HCT116 (cell line): Measurements from ENCODE around the gene TAF5L. TPM values are rescaled to one million over a fixed set of nuclear protein-coding genes. Genes with fewer than 3 reads are reported as not detected.

ENCODE experiments used
- ATAC-seq: fragments of 200-7000 bp; cut with Tn5 transposase; 2 replicates; pipeline ENCODE4 v1.9.1; 2020; ENCODE audit warnings: mild to moderate bottlenecking, moderate library complexity
- BruUV-seq: library from RNA; stranded (reverse); fragments of 400-500 nt; replicated peaks from 2 replicates; lab custom pipeline; 2021; lab: Mats Ljungman, UMichigan
- CTCF ChIA-PET: fragments of 300-600 bp; sonication (Branson Sonifier 250); formaldehyde crosslinking; loops from one replicate; lab custom pipeline; 2021; ENCODE audit warnings: antibody characterized with exemption; lab: Charles Lee
- POLR2A ChIA-PET: fragments of 300-600, 350-600 bp; sonication (Branson Sonifier 250); formaldehyde crosslinking; loops from one replicate; lab custom pipeline; 2021; ENCODE audit warnings: antibody characterized with exemption; lab: Charles Lee
- RAD21 ChIA-PET, 2 experiments: fragments of 300-600 bp; sonication (Branson Sonifier 250); formaldehyde crosslinking; loops; one replicate each; lab custom pipeline; 2023; ENCODE audit warnings: low total read pairs in 2 of 2; ENCODE audit not compliant: uncharacterized antibody in 2 of 2, unreplicated experiment in 2 of 2, low non-redundant PET in 1 of 2; lab: Charles Lee
- DNase-seq: peaks from one replicate; pipeline ENCODE4 v3.0.0-alpha.2; 2010; ENCODE audit warnings: low read depth, low spot score
- H2AFZ ChIP-seq: fragments of 200-600 bp; shearing (Covaris generic), sonication (generic); 2 replicates; pipeline ENCODE4 v1.6.1; 2017; ENCODE audit warnings: low read depth, mixed run types, mixed read lengths, antibody characterized with exemption, low read length; ENCODE audit not compliant: poor library complexity, severe bottlenecking
- H3K27ac ChIP-seq: 2 replicates; pipeline ENCODE4 v1.5.1; 2012; ENCODE audit warnings: low read depth, low read length
- H3K27me3 ChIP-seq: fragments of 200-600 bp; sonication (generic); 2 replicates; pipeline ENCODE4 v1.6.1; 2016; ENCODE audit warnings: mixed run types, low read length, mixed read lengths; ENCODE audit not compliant: insufficient read depth
- H3K36me3 ChIP-seq, 2 experiments: fragments of 200-500 bp in 1 of 2; fragments of 200-600 bp in 1 of 2; sonication (Bioruptor generic) in 1 of 2; sonication (generic) in 1 of 2; 2 replicates each; pipeline versions ENCODE4 v1.5.1 to v1.6.1; 2014 to 2016; ENCODE audit warnings: low read length in 2 of 2, inconsistent platforms in 1 of 2, mixed read lengths in 1 of 2, mixed run types in 1 of 2; ENCODE audit not compliant: insufficient read depth in 2 of 2, control insufficient read depth in 1 of 2
- H3K4me1 ChIP-seq, 2 experiments: fragments of 200-600 bp in 1 of 2; sonication (generic) in 1 of 2; 2 replicates each; pipeline versions ENCODE4 v1.5.1 to v1.6.1; 2012 to 2017; ENCODE audit warnings: low read length in 2 of 2, inconsistent platforms in 1 of 2, mild to moderate bottlenecking in 1 of 2, mixed read lengths in 1 of 2, mixed run types in 1 of 2, moderate library complexity in 1 of 2; ENCODE audit not compliant: insufficient read depth in 2 of 2, control insufficient read depth in 1 of 2
- H3K4me2 ChIP-seq: fragments of 200-600 bp; sonication (generic); 2 replicates; pipeline ENCODE4 v1.6.1; 2017; ENCODE audit warnings: mixed run types, low read length, mixed read lengths
- H3K4me3 ChIP-seq, 2 experiments: fragments of 200-600 bp in 1 of 2; sonication (generic) in 1 of 2; replicated peaks in 1 of 2; 2 replicates each; pipeline ENCODE4 v1.5.1; 2011 to 2016; ENCODE audit warnings: low read length in 2 of 2, control low read depth in 1 of 2, low read depth in 1 of 2, mild to moderate bottlenecking in 1 of 2, mixed read lengths in 1 of 2, mixed run types in 1 of 2
- H3K79me2 ChIP-seq: fragments of 200-600 bp; sonication (generic); 2 replicates; pipeline ENCODE4 v1.6.1; 2017; ENCODE audit warnings: mild to moderate bottlenecking, mixed run types, low read length, moderate library complexity, mixed read lengths; ENCODE audit not compliant: insufficient read depth
- H3K9ac ChIP-seq: fragments of 200-600 bp; sonication (generic); 2 replicates; pipeline ENCODE4 v1.6.1; 2016; ENCODE audit warnings: low read length, mixed read lengths
- H3K9me2 ChIP-seq: fragments of 200-600 bp; sonication (generic), shearing (Covaris generic); 2 replicates; pipeline ENCODE4 v1.6.1; 2017; ENCODE audit warnings: mixed run types, mild to moderate bottlenecking, moderate library complexity; ENCODE audit not compliant: insufficient read depth
- H3K9me3 ChIP-seq, 2 experiments: fragments of 200-500 bp in 1 of 2; fragments of 200-600 bp in 1 of 2; sonication (Bioruptor generic) in 1 of 2; sonication (generic) in 1 of 2; 2 replicates each; pipeline ENCODE4 v1.6.1; 2014 to 2017; ENCODE audit warnings: low read length in 2 of 2, mixed read lengths in 2 of 2, inconsistent platforms in 1 of 2, low read depth in 1 of 2, mild to moderate bottlenecking in 1 of 2, mixed run types in 1 of 2, moderate library complexity in 1 of 2; ENCODE audit not compliant: control insufficient read depth in 1 of 2, insufficient read depth in 1 of 2
- H4K20me1 ChIP-seq: fragments of 200-600 bp; sonication (generic), shearing (Covaris generic); 2 replicates; pipeline ENCODE4 v1.6.1; 2017; ENCODE audit warnings: mixed run types, mild to moderate bottlenecking, moderate library complexity; ENCODE audit not compliant: insufficient read depth
- CBX3 ChIP-seq: IDR thresholded peaks from 2 replicates; pipeline ENCODE4 v1.6.1; 2012; ENCODE audit warnings: low read depth
- CEBPB ChIP-seq: IDR thresholded peaks from 2 replicates; pipeline ENCODE4 v1.6.1; 2012; ENCODE audit warnings: low read depth
- ELF1 ChIP-seq: IDR thresholded peaks from 2 replicates; pipeline ENCODE4 v1.6.1; 2012; ENCODE audit warnings: low read depth, borderline replicate concordance
- EZH2 ChIP-seq: fragments of 200-600 bp; sonication (generic); IDR thresholded peaks from 2 replicates; pipeline ENCODE4 v1.6.1; 2017; ENCODE audit warnings: antibody characterized with exemption, mixed run types
- EZH2phosphoT487 ChIP-seq: fragments of 200-600 bp; IDR thresholded peaks from 2 replicates; pipeline ENCODE4 v1.6.1; 2018; ENCODE audit warnings: antibody characterized with exemption, borderline replicate concordance
- FOSL1 ChIP-seq: IDR thresholded peaks from 2 replicates; pipeline ENCODE4 v1.6.1; 2012; ENCODE audit warnings: low read depth
- JUND ChIP-seq: IDR thresholded peaks from 2 replicates; pipeline ENCODE4 v1.6.1; 2012
- SIN3A ChIP-seq: IDR thresholded peaks from 2 replicates; pipeline ENCODE4 v1.6.1; 2012; ENCODE audit warnings: low read depth
- SRF ChIP-seq: IDR thresholded peaks from 2 replicates; pipeline ENCODE4 v1.6.1; 2012; ENCODE audit warnings: low read depth
- YY1 ChIP-seq: IDR thresholded peaks from 2 replicates; pipeline ENCODE4 v1.6.1; 2011; ENCODE audit warnings: low read length, low read depth, moderate library complexity, mild to moderate bottlenecking; ENCODE audit not compliant: insufficient replicate concordance; ENCODE audit errors: extremely low read depth
- intact Hi-C: fragments of 100-400 bp; cut with micrococcal nuclease; formaldehyde crosslinking; loops from 2 replicates; pipeline ENCODE4 v1.10.0; 2022
- total RNA-seq: library from RNA; stranded (reverse); gene quantifications from one replicate; pipeline ENCODE4 v1.2.1, GENCODE V29; 2021; ENCODE audit not compliant: unreplicated experiment
- TF ChIP-seq, protein P1 (sequence below): IDR thresholded peaks from 2 replicates; pipeline ENCODE4 v1.6.1; 2012
- TF ChIP-seq, protein P2 (sequence below), 3 experiments: fragments of 200-600 bp in 1 of 3; sonication (generic) in 1 of 3; IDR thresholded peaks in 2 of 3; conservative IDR thresholded peaks in 1 of 3; 2 replicates each; pipeline ENCODE4 v1.5.1; 2012 to 2017; ENCODE audit warnings: low read depth in 2 of 3, low read length in 2 of 3, antibody characterized with exemption in 1 of 3, borderline replicate concordance in 1 of 3, control low read depth in 1 of 3, mild to moderate bottlenecking in 1 of 3, mixed read lengths in 1 of 3, mixed run types in 1 of 3, moderate library complexity in 1 of 3; ENCODE audit not compliant: insufficient read depth in 1 of 3
- TF ChIP-seq, protein P3 (sequence below): IDR thresholded peaks from 2 replicates; pipeline ENCODE4 v1.6.1; 2012; ENCODE audit warnings: low read depth
- TF ChIP-seq, protein P4 (sequence below): IDR thresholded peaks from 2 replicates; pipeline ENCODE4 v1.6.1; 2011; ENCODE audit warnings: mild to moderate bottlenecking, low read length, moderate library complexity; ENCODE audit not compliant: insufficient replicate concordance; ENCODE audit errors: extremely low read depth

Gene TAF5L
- total RNA-seq, 1 experiment from 2014 or later, result 22.4 TPM

DNA sequence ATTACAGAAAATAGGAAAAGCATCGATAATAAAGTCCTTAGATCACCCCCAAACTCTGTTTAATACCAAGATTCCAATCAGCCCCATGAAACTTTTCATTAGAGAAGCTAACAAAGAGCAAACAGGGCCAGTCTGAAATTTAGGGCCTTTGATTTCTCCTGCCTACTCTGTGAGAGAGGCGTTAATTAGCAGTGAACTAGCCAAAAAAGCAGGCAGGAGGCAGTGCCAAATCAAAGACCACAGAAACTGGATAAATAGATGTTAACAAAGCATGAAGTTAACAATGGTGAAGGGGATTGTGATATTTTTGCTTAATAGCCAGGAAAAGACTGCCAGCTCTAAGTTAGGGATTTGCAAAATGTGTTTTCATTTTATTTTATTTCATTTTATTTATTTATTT, 11.2 kb downstream of the TAF5L start:
- no peaks in the 10 kb centered on the region for H3K9me2 ChIP-seq
- no peak overlapping the region for H2AFZ ChIP-seq
- DNase-seq, result no peak
- ChIA-PET POLR2A (no interaction called here), RAD21 (no interaction called here), CTCF (no interaction called here)
- H3K9ac ChIP-seq, result no peak overlapping the region
- no peak overlapping the region for H3K27ac ChIP-seq
- no peaks in the 10 kb centered on the region for H3K9me3 ChIP-seq
- no peak for ATAC-seq
- intact Hi-C loops, result no loop called here
- TF ChIP-seq SRF (no peak), JUND (no peak), CEBPB (no peak), SIN3A (no peak), EZH2 (no peak)
- TF ChIP-seq, protein P1, sequence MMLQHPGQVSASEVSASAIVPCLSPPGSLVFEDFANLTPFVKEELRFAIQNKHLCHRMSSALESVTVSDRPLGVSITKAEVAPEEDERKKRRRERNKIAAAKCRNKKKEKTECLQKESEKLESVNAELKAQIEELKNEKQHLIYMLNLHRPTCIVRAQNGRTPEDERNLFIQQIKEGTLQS, result no peak
- TF ChIP-seq, protein P2, sequence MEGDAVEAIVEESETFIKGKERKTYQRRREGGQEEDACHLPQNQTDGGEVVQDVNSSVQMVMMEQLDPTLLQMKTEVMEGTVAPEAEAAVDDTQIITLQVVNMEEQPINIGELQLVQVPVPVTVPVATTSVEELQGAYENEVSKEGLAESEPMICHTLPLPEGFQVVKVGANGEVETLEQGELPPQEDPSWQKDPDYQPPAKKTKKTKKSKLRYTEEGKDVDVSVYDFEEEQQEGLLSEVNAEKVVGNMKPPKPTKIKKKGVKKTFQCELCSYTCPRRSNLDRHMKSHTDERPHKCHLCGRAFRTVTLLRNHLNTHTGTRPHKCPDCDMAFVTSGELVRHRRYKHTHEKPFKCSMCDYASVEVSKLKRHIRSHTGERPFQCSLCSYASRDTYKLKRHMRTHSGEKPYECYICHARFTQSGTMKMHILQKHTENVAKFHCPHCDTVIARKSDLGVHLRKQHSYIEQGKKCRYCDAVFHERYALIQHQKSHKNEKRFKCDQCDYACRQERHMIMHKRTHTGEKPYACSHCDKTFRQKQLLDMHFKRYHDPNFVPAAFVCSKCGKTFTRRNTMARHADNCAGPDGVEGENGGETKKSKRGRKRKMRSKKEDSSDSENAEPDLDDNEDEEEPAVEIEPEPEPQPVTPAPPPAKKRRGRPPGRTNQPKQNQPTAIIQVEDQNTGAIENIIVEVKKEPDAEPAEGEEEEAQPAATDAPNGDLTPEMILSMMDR (IDR thresholded peaks at IDR 0.05 in 2 of 3, conservative IDR thresholded peaks at IDR 0.05 in 1 of 3; ENCODE audit: borderline replicate concordance in 1 of 3, insufficient read depth in 1 of 3, low read depth in 2 of 3, low read length in 2 of 3), result no peak
- peaks cover 17 to 25% of the 10 kb centered on the region in 2 experiments; a peak in 3 of 4 replicates for H3K36me3 ChIP-seq
- no peaks in the 10 kb centered on the region for H3K4me1 ChIP-seq
- H3K4me2 ChIP-seq, result no peak overlapping the region
- H3K79me2 ChIP-seq, result peaks cover 53% of the 10 kb centered on the region
- no peak overlapping the region for H3K4me3 ChIP-seq
- no peaks in the 10 kb centered on the region for H4K20me1 ChIP-seq
- BruUV-seq, result no TSS peak
- no peaks in the 10 kb centered on the region for H3K27me3 ChIP-seq

DNA sequence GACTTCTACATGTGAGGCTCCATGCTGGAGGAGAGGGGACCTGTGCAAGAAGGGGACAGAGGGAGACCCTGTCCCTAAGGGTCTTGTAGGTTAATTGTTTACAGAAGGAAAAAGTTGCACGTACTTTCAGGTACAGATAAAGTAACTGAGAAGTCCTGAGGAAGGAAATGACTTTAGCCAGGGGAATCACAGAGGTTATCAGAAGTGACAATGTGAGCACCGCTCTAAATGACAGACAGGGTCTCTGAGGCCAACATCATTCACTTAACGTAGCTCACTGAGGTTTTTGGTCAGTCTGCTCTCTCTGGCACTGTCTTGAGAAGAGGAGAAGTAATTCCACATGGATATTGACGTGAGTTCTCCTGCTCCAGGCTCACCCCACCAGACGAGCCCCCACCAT, 12.0 kb downstream of the TAF5L start:
- ChIA-PET CTCF (no interaction called here), POLR2A (no interaction called here), RAD21 (no interaction called here)
- H3K9me2 ChIP-seq, result no peaks in the 10 kb centered on the region
- intact Hi-C loops, result no loop called here
- no peak for ATAC-seq
- no TSS peak for BruUV-seq
- no peak overlapping the region for H3K9ac ChIP-seq
- H3K27ac ChIP-seq, result no peak overlapping the region
- H3K27me3 ChIP-seq, result no peaks in the 10 kb centered on the region
- H3K79me2 ChIP-seq, result peaks cover 45% of the 10 kb centered on the region
- H3K4me1 ChIP-seq, result no peaks in the 10 kb centered on the region
- no peak overlapping the region for H3K4me2 ChIP-seq
- no peaks in the 10 kb centered on the region for H4K20me1 ChIP-seq
- no peak overlapping the region for H3K4me3 ChIP-seq
- no peaks in the 10 kb centered on the region for H3K9me3 ChIP-seq
- no peak for DNase-seq
- H2AFZ ChIP-seq, result no peak overlapping the region
- peaks cover 25 to 31% of the 10 kb centered on the region in 2 experiments; a peak in 3 of 4 replicates for H3K36me3 ChIP-seq
- TF ChIP-seq YY1, result no peak
- no peak for TF ChIP-seq ELF1
- TF ChIP-seq, protein P3, sequence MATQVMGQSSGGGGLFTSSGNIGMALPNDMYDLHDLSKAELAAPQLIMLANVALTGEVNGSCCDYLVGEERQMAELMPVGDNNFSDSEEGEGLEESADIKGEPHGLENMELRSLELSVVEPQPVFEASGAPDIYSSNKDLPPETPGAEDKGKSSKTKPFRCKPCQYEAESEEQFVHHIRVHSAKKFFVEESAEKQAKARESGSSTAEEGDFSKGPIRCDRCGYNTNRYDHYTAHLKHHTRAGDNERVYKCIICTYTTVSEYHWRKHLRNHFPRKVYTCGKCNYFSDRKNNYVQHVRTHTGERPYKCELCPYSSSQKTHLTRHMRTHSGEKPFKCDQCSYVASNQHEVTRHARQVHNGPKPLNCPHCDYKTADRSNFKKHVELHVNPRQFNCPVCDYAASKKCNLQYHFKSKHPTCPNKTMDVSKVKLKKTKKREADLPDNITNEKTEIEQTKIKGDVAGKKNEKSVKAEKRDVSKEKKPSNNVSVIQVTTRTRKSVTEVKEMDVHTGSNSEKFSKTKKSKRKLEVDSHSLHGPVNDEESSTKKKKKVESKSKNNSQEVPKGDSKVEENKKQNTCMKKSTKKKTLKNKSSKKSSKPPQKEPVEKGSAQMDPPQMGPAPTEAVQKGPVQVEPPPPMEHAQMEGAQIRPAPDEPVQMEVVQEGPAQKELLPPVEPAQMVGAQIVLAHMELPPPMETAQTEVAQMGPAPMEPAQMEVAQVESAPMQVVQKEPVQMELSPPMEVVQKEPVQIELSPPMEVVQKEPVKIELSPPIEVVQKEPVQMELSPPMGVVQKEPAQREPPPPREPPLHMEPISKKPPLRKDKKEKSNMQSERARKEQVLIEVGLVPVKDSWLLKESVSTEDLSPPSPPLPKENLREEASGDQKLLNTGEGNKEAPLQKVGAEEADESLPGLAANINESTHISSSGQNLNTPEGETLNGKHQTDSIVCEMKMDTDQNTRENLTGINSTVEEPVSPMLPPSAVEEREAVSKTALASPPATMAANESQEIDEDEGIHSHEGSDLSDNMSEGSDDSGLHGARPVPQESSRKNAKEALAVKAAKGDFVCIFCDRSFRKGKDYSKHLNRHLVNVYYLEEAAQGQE, result no peak
- TF ChIP-seq EZH2phosphoT487, result no peak
- TF ChIP-seq, protein P4, sequence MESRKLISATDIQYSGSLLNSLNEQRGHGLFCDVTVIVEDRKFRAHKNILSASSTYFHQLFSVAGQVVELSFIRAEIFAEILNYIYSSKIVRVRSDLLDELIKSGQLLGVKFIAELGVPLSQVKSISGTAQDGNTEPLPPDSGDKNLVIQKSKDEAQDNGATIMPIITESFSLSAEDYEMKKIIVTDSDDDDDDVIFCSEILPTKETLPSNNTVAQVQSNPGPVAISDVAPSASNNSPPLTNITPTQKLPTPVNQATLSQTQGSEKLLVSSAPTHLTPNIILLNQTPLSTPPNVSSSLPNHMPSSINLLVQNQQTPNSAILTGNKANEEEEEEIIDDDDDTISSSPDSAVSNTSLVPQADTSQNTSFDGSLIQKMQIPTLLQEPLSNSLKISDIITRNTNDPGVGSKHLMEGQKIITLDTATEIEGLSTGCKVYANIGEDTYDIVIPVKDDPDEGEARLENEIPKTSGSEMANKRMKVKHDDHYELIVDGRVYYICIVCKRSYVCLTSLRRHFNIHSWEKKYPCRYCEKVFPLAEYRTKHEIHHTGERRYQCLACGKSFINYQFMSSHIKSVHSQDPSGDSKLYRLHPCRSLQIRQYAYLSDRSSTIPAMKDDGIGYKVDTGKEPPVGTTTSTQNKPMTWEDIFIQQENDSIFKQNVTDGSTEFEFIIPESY, result no peak
- no peak for TF ChIP-seq EZH2
- TF ChIP-seq CBX3, result no peak
- no peak for TF ChIP-seq FOSL1
